Measurements from ENCODE around the gene RPL31.

Gene RPL31

GRCh38 chr2:100962366-100963025 lies 39.6 kb upstream of the RPL31 start:
- no peak for TF ChIP-seq CTCF (IDR thresholded peaks at IDR 0.05; ENCODE audit: insufficient read depth, low read length, poor library complexity, severe bottlenecking)
- TF ChIP-seq EZH2phosphoT487 (conservative IDR thresholded peaks at IDR 0.05; ENCODE audit: low read length): no peak
- no peaks in the 10 kb centered on the region for H3K79me2 ChIP-seq (ENCODE audit: insufficient read depth, low read length)
- no peak overlapping the region for H2AFZ ChIP-seq (ENCODE audit: low read depth, low read length, severe bottlenecking)
- H4K20me1 ChIP-seq (ENCODE audit: low read depth, low read length): no peaks in the 10 kb centered on the region
- no peaks in the 10 kb centered on the region for H3K27me3 ChIP-seq (ENCODE audit: low read length)
- H3F3A ChIP-seq (ENCODE audit: insufficient read depth): no peaks in the 10 kb centered on the region
- no peak overlapping the region for H3K27ac ChIP-seq (ENCODE audit: low read depth, low read length)
- no peaks in the 10 kb centered on the region for H3K9me3 ChIP-seq (ENCODE audit: insufficient read depth, low read length)
- no peak overlapping the region for H3K4me2 ChIP-seq (ENCODE audit: low read depth, low read length, poor library complexity, severe bottlenecking)
- no peaks in the 10 kb centered on the region for H3K9me2 ChIP-seq (replicated peaks; ENCODE audit: insufficient read depth, low read length)
- H3K9ac ChIP-seq (ENCODE audit: low read length): no peak overlapping the region
- H3K4me3 ChIP-seq (ENCODE audit: insufficient read depth, low read length, poor library complexity, severe bottlenecking): no peak overlapping the region
- no peaks in the 10 kb centered on the region for H3K36me3 ChIP-seq (ENCODE audit: low read length)

- Histone ChIP-seq H3K36me3 (ENCODE audit: low read length) (no peaks in the 10 kb centered on the region), H2AFZ (ENCODE audit: low read depth, low read length, severe bottlenecking) (no peak overlapping the region), H3K4me2 (ENCODE audit: low read depth, low read length, poor library complexity, severe bottlenecking) (no peak overlapping the region), H3K9me3 (ENCODE audit: insufficient read depth, low read length) (no peaks in the 10 kb centered on the region), H3K27me3 (ENCODE audit: low read length) (no peaks in the 10 kb centered on the region), H3K79me2 (ENCODE audit: insufficient read depth, low read length) (no peaks in the 10 kb centered on the region), H3K9me2 (replicated peaks; ENCODE audit: insufficient read depth, low read length) (no peaks in the 10 kb centered on the region), H3F3A (ENCODE audit: insufficient read depth) (no peaks in the 10 kb centered on the region), H3K9ac (ENCODE audit: low read length) (no peak overlapping the region), H4K20me1 (ENCODE audit: low read depth, low read length) (no peaks in the 10 kb centered on the region), H3K27ac (ENCODE audit: low read depth, low read length) (no peak overlapping the region), H3K4me3 (ENCODE audit: insufficient read depth, low read length, poor library complexity, severe bottlenecking) (no peak overlapping the region)
- TF ChIP-seq EZH2phosphoT487 (conservative IDR thresholded peaks at IDR 0.05; ENCODE audit: low read length) (no peak), CTCF (IDR thresholded peaks at IDR 0.05; ENCODE audit: insufficient read depth, low read length, poor library complexity, severe bottlenecking) (no peak)
Measured at GRCh38 chr2:100963026-100963375, 39.1 kb upstream of the RPL31 start.

- Histone ChIP-seq H3K36me3 (ENCODE audit: low read length) (no peaks in the 10 kb centered on the region), H3K9me2 (replicated peaks; ENCODE audit: insufficient read depth, low read length) (no peaks in the 10 kb centered on the region), H3K79me2 (ENCODE audit: insufficient read depth, low read length) (no peaks in the 10 kb centered on the region), H3K9me3 (ENCODE audit: insufficient read depth, low read length) (no peaks in the 10 kb centered on the region), H3K9ac (ENCODE audit: low read length) (no peak overlapping the region), H3K4me2 (ENCODE audit: low read depth, low read length, poor library complexity, severe bottlenecking) (no peak overlapping the region), H3K27me3 (ENCODE audit: low read length) (no peaks in the 10 kb centered on the region), H4K20me1 (ENCODE audit: low read depth, low read length) (no peaks in the 10 kb centered on the region), H3K4me3 (ENCODE audit: insufficient read depth, low read length, poor library complexity, severe bottlenecking) (no peak overlapping the region), H2AFZ (ENCODE audit: low read depth, low read length, severe bottlenecking) (no peak overlapping the region), H3F3A (ENCODE audit: insufficient read depth) (no peaks in the 10 kb centered on the region), H3K27ac (ENCODE audit: low read depth, low read length) (no peak overlapping the region)
- no peak for TF ChIP-seq EZH2phosphoT487 (conservative IDR thresholded peaks at IDR 0.05; ENCODE audit: low read length)
- no peak for TF ChIP-seq CTCF (IDR thresholded peaks at IDR 0.05; ENCODE audit: insufficient read depth, low read length, poor library complexity, severe bottlenecking)
Measured at GRCh38 chr2:100964222-100964621, 37.9 kb upstream of the RPL31 start.

Measured in SU-DHL-6 (cell line).